Measurements from ENCODE around the gene TNFSF13B.

DNA sequence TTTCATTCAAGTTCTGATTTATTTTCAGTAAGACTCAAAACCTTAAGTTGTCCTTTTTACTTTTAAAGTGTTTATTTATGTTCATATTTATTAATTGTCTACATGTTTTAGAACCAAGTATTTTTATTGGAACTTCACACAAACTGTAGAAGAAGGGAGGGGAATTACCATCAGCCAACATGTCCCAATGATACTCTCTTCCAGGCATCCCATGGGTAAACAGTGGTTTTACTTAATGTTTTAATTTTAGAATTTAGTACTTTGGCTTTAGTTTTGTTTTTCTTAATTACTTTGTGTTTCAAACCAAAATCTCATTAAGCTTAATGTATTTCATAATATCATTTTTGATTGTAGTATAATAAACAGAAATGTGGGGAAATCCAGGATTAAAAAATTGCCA lies 5.2 kb downstream of the TNFSF13B start:
- TF ChIP-seq CTCF (IDR thresholded peaks at IDR 0.05; ENCODE audit: low read length) (no peak), EZH2 (IDR thresholded peaks at IDR 0.05; ENCODE audit: borderline replicate concordance, low read length) (no peak)
